NCI-H524 (cell line): ENCODE results near the gene CUL1.

Experiments used
- DNase-seq, 2 experiments: peaks; one replicate each; lab custom pipeline; 2025; lab: John Stamatoyannopoulos, UW

Gene CUL1

GRCh38 chr7:148761499-148762278 lies 63.0 kb downstream of the CUL1 start:
- DNase-seq, result no peak

DNA sequence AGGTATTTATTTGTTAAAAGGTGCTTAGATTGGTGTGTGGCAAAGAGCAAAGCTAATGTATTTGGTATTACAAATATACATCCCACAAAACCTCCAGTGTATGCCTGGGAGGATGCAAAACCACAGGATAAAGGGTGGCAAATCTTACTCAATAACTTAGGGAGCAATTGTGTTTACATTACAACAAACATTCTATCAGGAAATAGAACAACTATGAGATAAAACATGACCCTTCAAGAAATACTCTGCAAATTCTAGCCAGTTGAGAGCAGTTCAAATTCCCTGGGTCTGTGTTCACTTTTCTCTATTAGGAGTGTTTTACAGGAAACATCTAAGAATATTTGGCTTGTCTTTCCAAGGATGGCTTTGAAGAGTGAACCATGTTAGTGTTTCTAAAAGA lies 64.9 kb downstream of the CUL1 start:
- DNase-seq, result no peak

DNA sequence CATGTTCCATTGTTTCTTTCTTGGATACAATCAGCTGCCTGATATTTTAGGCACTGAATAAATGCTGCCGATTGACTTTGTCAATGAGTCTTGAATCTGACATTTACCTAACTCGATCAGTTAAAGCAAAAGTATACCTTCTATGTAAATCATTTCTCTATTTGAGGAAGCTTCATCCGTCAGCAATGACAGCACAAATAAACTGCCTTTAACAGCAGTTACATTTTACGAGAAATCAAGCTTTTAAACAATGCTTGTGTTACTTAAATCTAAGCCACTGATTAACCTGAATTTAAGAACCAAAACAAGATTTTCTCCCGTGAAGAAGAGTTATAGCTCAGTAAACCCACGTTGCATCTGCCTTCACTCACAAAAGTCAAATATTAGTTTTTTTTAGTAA lies 71.3 kb downstream of the CUL1 start:
- DNase-seq, result no peak

DNA sequence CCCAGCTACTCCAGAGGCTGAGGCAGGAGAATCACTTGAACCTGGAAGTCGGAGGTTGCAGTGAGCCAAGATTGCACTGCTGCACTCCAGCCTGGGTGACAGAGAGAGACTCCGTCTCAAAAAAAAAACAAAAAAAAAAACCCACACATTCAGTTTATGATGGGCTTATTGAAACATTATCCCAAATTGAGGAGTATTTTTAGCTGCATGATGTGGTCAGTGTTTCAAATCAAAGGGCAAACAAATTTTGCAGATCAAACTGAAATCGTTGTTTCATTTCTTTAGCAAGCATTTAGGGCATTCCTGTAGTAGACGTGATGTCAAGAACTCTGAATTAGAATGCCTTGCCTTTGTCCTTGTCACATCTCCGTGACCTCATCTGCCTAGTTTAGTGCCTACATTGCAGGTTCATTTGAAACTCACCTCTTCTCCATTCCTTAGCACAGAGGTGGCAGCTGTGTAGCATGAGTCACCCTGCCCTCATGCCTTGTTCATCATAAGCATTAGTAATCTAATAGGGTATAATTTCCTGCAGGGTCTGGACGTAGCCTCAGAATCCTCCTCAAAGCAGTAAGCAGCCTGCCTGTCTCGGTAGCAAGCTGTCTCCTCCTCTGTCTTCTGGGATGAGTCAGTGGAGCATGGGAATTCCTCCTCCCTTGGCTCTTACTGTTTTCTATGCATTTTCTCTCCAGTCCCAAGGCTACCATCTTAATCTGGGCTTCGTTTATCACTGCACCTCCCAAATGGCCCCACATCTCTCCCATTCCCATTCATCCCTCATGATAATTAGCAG lies 73.8 kb downstream of the CUL1 start:
- peak; percentile 32 to 83 for DNase-seq

GRCh38 chr7:148773334-148773733 lies 74.6 kb downstream of the CUL1 start:
- DNase-seq, result no peak

- DNase-seq, result no peak
These were observed 75.8 kb downstream of the CUL1 start for GRCh38 chr7:148774471-148774870.

- no peak for DNase-seq
These were observed 84.2 kb downstream of the CUL1 start for GRCh38 chr7:148782757-148783456.

GRCh38 chr7:148783801-148784527 lies 85.3 kb downstream of the CUL1 start:
- no peak for DNase-seq

DNA sequence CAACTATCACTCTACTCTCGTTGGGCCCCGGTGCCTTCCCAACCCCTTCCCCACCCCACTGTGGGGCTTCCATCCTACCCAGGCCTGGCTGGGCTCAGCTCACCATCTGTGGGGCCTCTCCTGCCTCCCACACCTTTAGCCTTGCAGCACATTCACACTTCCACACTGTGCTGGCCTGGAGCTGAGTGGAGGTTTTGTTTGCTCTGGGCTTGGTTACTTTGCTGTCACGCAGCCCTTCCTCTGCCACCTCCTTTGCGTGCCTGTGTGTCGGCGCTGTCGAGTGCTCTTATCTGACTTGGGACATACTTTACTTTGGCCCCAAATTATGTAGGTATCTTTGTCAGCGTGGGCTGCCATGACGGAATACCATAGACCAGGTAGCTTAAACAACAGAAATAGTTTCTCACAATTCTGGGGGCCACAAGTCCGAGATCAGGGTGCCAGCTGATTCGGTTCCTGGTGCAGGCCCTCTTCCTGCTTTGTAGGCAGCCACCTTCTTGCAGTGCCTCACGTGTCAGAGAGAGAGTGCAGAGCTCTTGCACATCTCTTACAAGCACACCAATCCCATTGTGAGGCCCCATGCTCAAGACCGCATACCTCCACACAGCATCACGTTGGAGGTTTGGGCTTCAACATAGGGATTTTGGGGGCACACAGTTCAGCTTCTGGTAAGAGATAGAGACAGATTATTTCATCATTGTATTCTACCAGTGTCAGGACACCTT lies 89.0 kb downstream of the CUL1 start:
- no peak for DNase-seq

GRCh38 chr7:148789220-148789619 lies 90.5 kb downstream of the CUL1 start:
- no peak for DNase-seq

- no peak for DNase-seq
These were observed 91.5 kb downstream of the CUL1 start for GRCh38 chr7:148790131-148790726.

- no peak for DNase-seq
These were observed 92.1 kb downstream of the CUL1 start for GRCh38 chr7:148790850-148791249.

- no peak for DNase-seq
These were observed 92.8 kb downstream of the CUL1 start for GRCh38 chr7:148791546-148791945.

DNA sequence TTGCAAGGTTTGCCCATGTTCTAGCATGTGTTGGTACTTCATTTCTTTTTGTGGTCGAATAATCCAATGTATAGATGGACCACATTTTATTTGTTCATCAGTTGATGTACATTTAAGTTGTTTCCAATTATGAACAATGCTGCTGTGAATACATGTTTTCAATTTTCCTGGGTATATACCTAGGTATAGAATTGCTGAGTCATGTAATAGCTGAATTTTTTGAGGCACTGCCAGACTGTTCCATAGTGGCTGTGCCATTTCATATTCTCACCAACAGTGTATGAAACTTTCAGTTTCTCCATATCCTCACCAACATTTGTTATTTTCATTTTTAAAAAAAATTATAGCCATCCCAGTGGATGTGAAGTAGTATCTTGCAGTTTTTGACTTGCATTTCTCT lies 94.9 kb downstream of the CUL1 start:
- no peak for DNase-seq

DNA sequence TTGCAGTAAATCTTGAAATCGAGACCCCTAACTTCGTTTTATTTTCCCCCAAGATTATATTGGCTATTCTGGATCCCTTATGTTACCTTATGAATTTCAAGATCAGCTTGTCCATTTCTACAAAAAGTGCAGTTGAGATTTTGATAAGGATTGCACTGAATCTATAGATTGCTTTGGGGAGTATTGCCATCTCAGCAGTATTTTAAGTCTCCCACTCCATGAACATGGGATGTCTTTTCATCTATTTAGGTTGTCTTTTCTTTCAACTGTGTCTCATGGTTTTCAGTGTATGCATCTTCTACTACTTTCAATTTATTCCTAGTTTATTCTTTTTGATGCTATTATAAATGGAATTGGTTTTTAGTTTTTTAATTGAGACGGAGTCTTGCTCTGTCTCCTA lies 95.8 kb downstream of the CUL1 start:
- no peak for DNase-seq

DNA sequence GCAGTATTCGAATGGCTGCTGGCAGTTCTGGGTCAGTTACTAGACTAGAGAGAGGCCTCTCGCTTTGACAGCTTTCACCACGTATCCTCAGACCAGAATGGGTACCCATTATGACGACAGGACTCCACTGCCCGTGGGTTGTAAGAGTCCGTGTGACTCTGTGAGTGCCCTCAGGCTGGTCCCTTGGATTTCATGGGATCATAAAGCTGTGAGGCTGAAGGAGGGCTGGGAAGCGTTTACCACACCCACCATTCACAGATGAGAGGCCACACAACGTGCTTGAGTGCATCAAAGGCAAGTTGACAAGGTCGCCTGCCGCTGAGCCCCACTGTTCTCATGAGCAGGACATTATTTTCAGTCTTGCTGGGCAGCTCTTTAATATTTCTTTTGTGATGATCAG lies 98.1 kb downstream of the CUL1 start:
- DNase-seq, result no peak

- DNase-seq, result no peak
These were observed 101.3 kb downstream of the CUL1 start for GRCh38 chr7:148799893-148800555.

DNA sequence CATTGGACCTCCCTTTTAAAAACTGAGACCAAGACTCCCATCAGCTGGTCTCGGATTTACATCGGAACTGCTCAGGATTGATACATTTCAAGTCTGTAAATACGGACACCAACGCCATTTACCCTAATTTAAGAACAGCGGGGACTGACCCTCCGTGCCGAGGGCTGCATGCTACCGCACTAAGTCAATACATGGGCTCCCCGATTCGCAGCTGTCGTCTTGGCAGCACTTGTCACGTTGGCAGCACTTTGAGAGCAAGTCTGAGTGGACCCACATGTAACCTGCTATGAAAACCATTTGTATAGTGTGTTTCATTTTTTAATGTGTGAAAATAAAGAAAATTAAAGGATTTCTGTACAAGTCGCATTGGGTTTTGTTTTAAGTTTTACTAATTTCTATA lies 102.0 kb downstream of the CUL1 start:
- no peak for DNase-seq

GRCh38 chr7:148802101-148802493 lies 103.4 kb downstream of the CUL1 start:
- DNase-seq, result no peak

DNA sequence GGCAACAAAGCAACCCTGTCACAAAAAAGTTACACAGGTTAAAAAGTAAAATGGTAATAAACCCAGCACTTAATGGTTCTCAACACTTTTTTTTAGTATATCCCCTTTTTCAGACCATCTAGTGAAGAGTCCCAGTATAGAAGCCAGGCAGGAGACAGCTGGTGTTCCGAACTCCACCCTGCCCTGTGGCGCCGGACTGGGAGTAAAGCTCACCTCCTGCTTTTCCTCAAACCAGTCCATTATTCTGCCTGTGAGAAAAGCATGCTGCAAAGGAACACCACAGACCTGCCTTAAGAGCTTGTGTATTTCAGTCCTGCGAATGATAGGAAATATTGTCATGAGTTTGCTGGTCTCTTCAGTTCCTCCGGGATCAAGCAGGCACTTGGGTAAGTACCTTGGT lies 104.4 kb downstream of the CUL1 start:
- DNase-seq, result no peak
